Activated naive CD8-positive, alpha-beta T cell treated with anti-CD3 and anti-CD28 coated beads, Interleukin-2, amount 50 U/mL, for 24 hours (primary cell): ENCODE measurements around the gene KRTAP10-2.
"Not testable (repeated sequence)": the region's sequence is repeated elsewhere in the genome, so short reads cannot be mapped to it uniquely, and the experiment has no call there.

ENCODE experiments used
- ATAC-seq: fragments of 150-1000 bp; cut with Tn5 transposase; one replicate; pipeline ENCODE4 v1.10.0; 2021
- DNase-seq: peaks from one replicate; pipeline ENCODE4 v3.0.0; 2021
- H3K27ac Mint-ChIP-seq: one replicate; pipeline ENCODE4 v1.8.0; 2021; ENCODE audit warnings: mild to moderate bottlenecking, mixed read lengths
- H3K27me3 Mint-ChIP-seq: one replicate; pipeline ENCODE4 v1.8.0; 2021; ENCODE audit warnings: mixed read lengths
- H3K36me3 Mint-ChIP-seq: one replicate; pipeline ENCODE4 v1.8.0; 2021; ENCODE audit warnings: low read depth, mixed read lengths
- H3K4me1 Mint-ChIP-seq: one replicate; pipeline ENCODE4 v1.8.0; 2021; ENCODE audit warnings: mixed read lengths
- H3K4me3 Mint-ChIP-seq: one replicate; pipeline ENCODE4 v1.8.0; 2021; ENCODE audit warnings: mild to moderate bottlenecking, moderate library complexity, mixed read lengths
- H3K9me3 Mint-ChIP-seq: one replicate; pipeline ENCODE4 v1.8.0; 2021; ENCODE audit warnings: mixed read lengths

The KRTAP10-2 gene

DNA sequence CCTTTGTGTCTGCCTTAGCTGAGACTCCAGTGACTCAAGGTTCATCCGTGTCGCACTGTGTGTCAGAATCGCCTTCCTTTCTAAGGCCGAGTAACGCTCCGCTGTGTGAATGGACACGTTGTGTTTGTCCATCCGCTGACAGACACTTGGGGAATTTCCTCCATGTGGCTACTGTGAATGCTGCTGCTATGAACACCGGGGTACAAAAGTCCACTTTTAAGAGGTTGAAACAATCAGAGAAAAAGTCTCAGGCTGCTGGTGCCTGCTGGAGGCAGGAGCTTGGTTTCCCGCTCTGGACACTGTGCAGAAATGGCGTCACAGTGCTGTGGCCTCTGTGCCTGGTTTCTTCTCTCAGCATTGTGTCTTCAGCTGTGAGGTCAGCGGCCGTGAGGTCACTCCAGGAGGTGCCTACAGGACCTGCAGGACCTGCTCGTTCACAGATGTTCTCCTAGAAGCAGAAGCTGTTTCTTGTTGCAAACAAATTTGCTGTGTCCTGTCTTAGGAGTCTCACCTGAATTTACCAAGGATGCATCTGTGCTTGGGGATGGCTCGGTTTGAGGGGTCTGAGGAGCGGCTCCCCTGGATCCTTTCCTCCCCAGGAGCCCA lies 45.5 kb downstream of the KRTAP10-2 start:
- Mint-ChIP-seq H3K36me3 (no peaks in the 10 kb centered on the region), H3K9me3 (no peaks in the 10 kb centered on the region), H3K27ac (no peak overlapping the region), H3K27me3 (no peaks in the 10 kb centered on the region), H3K4me1 (peaks cover 2% of the 10 kb centered on the region), H3K4me3 (no peak overlapping the region)
- ATAC-seq (no peak), DNase-seq (no peak)

DNA sequence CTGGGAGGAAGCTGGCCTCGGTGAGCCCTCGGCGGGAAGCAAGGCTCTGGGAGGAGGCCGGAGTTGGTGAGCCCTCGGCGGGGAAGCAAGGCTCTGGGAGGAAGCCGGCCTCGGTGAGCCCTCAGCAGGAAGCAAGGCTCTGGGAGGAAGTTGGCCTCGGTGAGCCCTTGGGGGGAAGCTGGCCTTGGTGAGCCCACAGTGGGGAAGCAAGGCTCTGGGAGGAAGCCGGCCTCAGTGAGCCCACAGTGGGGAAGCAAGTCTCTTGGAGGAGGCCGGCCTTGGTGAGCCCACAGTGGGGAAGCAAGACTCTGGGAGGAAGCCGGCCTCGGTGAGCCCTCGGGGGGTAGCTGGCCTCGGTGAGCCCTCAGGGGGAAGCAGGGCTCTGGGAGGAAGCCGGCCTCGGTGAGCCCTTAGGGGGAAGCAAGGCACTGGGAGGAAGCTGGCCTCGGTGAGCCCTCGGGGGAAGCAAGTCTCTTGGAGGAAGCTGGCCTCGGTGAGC lies 47.4 kb downstream of the KRTAP10-2 start:
- Mint-ChIP-seq H3K27me3 (no peaks in the 10 kb centered on the region), H3K4me3 (no peak overlapping the region), H3K27ac (no peak overlapping the region)

DNA sequence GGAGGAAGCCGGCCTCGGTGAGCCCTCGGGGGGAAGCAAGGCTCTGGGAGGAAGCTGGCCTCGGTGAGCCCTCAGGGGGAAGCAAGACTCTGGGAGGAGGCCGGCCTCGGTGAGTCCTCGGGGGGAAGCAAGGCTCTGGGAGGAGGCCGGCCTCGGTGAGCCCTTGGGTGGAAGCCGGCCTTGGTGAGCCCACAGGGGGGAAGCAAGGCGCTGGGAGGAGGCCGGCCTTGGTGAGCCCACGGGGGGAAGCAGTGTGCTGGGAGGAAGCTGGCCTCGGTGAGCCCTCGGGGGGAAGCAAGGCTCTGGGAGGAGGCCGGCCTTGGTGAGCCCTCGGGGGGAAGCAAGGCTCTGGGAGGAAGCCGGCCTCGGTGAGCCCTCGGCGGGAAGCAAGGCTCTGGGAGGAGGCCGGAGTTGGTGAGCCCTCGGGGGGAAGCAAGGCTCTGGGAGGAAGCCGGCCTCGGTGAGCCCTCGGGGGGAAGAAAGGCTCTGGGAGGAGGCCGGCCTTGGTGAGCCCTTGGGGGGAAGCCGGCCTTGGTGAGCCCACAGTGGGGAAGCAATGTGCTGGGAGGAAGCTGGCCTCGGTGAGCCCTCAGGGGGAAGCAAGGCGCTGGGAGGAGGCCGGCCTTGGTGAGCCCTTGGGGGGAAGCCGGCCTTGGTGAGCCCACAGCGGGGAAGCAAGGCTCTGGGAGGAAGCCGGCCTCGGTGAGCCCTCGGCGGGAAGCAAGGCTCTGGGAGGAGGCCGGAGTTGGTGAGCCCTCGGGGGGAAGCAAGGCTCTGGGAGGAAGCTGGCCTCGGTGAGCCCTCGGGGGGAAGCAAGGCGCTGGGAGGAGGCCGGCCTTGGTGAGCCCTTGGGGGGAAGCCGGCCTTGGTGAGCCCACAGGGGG lies 48.1 kb downstream of the KRTAP10-2 start:
- not testable (repeated sequence) for H3K36me3 Mint-ChIP-seq, H3K4me1 Mint-ChIP-seq, H3K27ac Mint-ChIP-seq, H3K4me3 Mint-ChIP-seq, DNase-seq, ATAC-seq, H3K27me3 Mint-ChIP-seq, H3K9me3 Mint-ChIP-seq

More for the DNA sequence above, 47.4 kb downstream of the KRTAP10-2 start:
- no peak for ATAC-seq
- no peak for DNase-seq
- H3K9me3 Mint-ChIP-seq: no peaks in the 10 kb centered on the region
- H3K36me3 Mint-ChIP-seq: no peaks in the 10 kb centered on the region
- H3K4me1 Mint-ChIP-seq: peaks cover 2% of the 10 kb centered on the region

DNA sequence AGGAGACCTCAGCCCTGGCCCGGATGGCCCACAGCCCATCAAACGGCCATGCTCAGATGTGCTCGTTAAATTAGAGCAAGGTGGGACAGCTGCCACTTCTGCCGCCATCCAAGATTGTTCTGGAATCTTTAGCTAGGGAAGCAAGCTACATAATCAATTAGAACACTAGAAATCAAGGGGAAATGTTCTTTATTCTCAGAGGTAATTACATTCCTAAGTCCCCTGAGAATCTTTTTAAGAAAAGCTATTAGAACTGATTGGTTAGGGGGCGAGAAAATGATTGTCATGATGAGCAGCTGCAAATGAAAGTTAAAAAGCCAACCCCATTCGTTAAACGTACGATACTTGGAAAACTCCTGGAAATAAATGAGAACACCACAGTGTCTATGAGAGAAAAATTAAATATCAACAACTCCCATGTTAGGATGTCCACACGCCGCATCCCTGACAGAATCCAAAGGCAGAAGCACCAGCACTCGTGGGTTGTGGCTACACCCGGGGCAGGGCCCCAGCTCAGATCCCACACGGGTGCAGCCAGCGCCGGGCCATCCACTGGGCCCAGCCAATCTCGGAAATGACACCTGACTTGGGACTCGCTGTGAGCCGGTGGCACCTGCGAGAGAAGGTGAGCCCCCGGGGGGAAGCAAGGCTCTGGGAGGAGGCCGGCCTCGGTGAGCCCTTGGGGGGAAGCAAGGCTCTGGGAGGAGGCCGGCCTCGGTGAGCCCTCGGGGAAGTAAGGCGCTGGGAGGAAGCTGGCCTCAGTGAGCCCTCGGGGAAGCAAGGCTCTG lies 48.9 kb downstream of the KRTAP10-2 start:
- no peak for ATAC-seq
- no peak overlapping the region for H3K4me3 Mint-ChIP-seq
- no peaks in the 10 kb centered on the region for H3K36me3 Mint-ChIP-seq
- DNase-seq: no peak
- no peaks in the 10 kb centered on the region for H3K27me3 Mint-ChIP-seq
- H3K4me1 Mint-ChIP-seq: peaks cover 2% of the 10 kb centered on the region
- H3K27ac Mint-ChIP-seq: no peak overlapping the region
- no peaks in the 10 kb centered on the region for H3K9me3 Mint-ChIP-seq
